ENCODE measurements around the gene KCNAB1.

KCNAB1 gene

GRCh38 chr3:156509189-156510174 is 389.1 kb downstream of the KCNAB1 start:
- DNase-seq: peak in 1 of 2 donors; percentile 75

DNA sequence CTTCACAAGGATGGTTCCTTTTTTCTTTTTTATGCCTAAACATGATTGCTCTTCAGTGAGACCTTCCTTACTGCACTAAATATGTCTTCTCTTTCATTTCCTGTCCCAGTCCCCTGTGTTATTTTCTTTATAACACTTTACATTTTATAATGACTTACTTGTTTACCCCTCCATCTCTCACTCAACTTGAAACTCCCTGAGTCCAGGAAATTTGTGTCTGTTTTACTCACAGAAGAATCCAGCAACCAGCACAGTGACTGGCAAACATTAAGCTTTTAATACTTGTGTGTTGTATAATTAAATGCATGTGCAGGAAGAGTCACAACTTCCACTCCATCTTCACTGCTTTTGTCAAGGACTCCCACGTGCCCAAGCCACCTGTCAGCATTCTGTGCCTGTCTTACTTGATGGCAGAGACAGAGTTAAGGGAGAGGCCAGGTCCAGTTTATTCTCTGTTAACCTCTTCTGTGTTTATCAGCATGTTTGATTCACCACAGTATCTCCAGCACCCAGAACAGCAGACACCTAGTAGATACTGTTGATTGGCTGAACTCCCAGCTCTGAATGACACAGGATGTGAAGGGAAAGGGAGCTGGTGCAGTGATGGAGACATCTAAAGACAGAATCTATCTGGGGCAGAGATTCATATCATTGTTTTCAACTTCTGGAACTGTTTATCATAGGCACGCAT is 391.8 kb downstream of the KCNAB1 start:
- no peak for DNase-seq

DNA sequence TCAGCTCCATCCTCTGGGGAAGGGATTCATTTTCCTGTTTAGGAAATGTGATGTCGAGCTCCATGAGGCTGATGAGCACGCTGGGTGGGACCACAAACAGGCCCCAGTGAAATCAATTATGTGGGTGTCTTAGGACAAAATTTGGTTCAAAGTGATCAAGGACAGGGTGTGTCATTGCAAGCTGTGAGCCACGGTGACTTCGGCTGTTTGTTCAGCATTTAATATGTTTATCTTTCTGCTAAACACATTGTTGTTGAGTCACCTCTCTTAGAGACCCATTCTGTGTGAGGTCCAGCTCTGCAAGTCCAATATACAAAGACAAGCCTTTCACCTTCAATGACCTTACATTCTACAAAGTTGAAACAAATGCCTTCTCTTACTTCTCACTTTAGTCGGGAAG is 393.2 kb downstream of the KCNAB1 start:
- DNase-seq: no peak

- no peak for DNase-seq
These were observed 395.9 kb downstream of the KCNAB1 start for GRCh38 chr3:156516284-156516683.

- no peak for DNase-seq
These were observed 396.6 kb downstream of the KCNAB1 start for GRCh38 chr3:156516961-156517360.

DNA sequence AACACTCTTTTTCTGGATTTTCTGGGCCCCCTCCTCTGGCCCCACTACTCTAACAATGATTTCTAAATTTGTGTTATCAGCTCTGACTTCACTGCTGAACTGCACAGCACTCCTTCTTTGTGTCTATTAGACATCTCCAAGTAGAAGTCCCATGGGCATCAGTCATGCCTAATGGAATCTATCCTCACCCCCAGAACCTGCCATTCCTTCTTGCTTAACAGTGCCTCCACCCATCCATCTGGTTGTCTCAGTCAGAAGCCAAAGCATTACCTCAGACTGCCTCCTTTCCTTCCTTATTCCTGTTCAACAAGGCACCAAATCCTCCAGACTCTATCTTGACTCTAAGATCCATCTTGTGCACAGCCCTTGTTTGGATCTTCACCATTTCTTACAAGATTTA is 398.3 kb downstream of the KCNAB1 start:
- DNase-seq: no peak

GRCh38 chr3:156519758-156520162 is 399.4 kb downstream of the KCNAB1 start:
- no peak for DNase-seq

GRCh38 chr3:156522673-156523072 is 402.3 kb downstream of the KCNAB1 start:
- no peak for DNase-seq

DNA sequence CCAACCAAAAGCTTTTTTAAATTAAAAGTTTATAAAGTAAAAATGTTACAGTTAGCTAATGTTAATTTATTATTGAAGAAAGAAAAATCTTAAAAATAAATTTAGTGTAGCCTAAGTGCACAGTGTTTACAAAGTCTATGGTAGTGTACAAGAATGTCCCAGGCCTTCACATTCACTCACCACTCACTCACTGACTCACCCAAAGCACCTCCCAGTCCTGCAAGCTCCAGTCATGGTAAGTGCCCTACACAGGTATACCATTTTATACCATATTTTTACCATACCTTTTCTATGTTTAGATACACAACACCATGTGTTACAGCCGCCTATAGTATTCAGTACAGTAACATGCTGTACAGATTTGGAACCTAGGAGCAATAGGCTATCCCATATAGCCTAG is 405.4 kb downstream of the KCNAB1 start:
- no peak for DNase-seq

DNA sequence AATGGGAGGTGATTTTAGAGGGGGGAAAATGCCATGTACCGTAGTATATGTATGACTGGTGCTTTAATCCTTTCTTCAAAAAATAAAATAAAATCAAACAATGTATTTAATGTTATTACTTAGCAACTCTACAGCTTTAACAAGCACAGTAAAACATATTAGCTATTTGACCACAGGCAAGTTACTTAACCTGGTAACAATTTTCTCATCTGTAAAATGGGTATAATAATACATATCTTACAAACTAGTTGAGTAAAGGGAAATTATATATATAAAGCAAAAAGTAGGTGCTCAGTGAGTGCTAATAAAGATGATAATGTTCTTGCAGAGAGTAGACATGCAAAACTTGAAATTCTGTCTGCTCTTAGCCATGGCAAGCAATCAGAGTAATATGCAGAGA is 406.7 kb downstream of the KCNAB1 start:
- DNase-seq: no peak

GRCh38 chr3:156530980-156531379 is 410.6 kb downstream of the KCNAB1 start:
- DNase-seq: no peak

DNA sequence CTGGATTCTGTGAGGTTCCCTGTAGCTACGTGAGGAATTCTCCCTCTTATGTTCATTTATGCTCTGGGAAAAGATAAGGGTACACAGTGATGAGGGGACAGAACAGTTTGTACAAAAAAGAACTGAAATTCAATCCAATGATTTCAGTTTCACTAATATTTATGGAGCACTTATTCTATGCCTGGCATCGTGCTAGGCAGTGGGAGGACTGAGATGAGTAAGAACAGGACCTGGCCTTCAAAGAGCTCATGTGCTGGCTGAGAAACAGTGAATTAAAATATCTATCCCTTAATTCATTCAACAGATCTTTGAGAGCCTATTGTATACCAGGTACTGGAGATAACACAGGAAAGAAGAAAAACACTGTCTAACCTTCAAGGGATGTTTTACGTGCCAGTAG is 412.4 kb downstream of the KCNAB1 start:
- DNase-seq: no peak

DNA sequence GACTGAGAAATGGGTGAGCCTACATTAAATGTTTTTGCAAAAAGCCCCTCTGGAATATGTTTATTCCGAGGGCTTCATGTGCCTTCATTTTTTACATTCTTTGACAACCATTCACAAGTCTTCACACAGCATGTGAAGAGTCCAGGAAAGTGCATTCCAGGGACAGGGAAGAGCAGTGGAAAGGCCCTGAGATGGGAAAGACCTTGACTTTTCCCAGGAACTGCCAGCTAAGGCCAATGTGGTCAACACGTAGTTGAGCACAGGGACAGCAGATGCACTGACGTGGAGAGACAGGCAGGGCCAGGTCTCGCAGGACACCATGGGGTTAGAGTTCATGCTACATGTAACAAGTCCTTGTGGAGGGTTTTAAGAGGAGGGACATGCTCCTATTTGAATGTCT is 412.8 kb downstream of the KCNAB1 start:
- DNase-seq: no peak

- peak; percentile 15 to 72 for DNase-seq
These were observed 414.8 kb downstream of the KCNAB1 start for GRCh38 chr3:156535162-156535627.

DNA sequence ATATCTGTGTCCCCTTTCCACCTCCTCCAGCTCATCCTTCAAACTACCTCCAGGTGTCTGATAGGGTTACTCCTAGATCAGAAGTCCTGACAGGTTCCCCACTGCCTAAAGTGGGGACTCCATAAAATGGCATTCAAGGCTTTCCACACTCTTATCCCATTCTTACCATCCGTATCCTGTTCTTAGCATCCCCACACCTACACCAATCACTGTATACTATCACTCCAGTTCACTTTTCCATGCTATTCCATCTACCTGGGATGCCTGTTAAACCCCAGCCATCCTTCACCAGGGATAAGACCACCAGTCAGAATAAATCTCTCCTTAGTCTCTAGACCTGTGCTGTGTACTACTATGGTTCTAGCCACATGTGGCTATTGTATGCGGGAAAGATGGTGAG is 415.4 kb downstream of the KCNAB1 start:
- no peak for DNase-seq

DNA sequence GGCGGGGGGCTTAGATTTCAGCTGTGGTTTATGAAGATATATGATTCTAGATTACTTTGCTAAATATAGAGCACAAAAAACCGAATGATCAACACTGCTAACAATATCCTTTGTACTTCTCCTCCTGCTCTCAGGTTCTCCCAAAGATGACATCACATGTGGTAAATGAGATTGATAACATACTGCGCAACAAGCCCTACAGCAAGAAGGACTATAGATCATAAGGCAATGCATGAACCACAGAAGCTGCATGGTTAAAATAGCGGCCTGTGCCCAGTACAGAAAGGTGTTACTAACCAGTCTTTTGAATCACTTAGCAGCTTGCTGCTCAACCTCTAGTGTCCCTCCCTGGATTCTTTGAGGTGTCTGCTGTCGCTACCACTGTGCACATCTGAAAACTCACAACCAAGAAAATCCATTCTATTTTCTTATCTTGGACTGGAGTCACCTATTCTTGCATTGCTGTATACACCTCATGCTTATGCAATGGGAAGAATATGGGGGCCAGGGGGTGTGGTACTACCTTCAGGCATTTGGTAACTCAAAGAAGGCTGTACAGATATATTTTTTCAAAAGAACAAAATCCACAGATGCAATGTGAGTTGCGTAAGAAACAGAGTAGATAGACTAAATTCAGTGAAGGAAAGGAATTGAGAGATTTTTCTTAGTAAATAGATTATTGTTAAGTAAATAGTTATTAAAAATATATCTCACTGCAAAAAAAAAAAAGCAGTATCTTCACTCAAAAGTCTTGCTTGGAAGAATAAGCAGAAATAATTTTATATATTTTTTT is 416.3 kb downstream of the KCNAB1 start:
- no peak for DNase-seq

GRCh38 chr3:156539051-156539450 is 418.7 kb downstream of the KCNAB1 start:
- DNase-seq: no peak

DNA sequence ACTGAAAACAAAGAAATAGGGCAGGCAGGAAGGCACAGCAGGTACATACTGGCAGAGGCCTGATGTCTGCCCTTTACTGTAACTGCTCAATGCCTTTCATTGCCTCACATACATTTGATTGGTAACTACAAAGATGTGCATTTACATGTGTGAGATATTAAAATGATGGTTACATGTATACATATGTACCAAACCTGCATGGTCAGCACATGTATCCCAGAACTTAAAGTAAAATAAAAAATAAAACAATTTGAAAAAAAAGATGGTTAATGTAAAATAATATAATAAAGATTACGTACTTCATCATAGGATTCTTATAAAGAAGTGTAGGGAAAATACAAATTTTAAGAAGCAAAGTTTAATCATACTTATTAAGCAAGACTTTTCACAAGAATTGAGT is 419.4 kb downstream of the KCNAB1 start:
- DNase-seq: no peak

- no peak for DNase-seq
These were observed 422.0 kb downstream of the KCNAB1 start for GRCh38 chr3:156542101-156543042.

GRCh38 chr3:156543043-156543555 is 422.7 kb downstream of the KCNAB1 start:
- no peak for DNase-seq

GRCh38 chr3:156547637-156548036 is 427.3 kb downstream of the KCNAB1 start:
- no peak for DNase-seq

All from hippocampal formation (tissue), 2 donors.